A549 treated with dexamethasone at 1 μM for 4 hours (cell line): ENCODE results near the gene GOLT1A. TPM values are rescaled to one million over a fixed set of nuclear protein-coding genes. Genes with fewer than 3 reads are reported as not detected.

Source experiments
- total RNA-seq: library from RNA; stranded (reverse); fragments of 200-300 nt; extraction: Qiagen RNA extraction; gene quantifications from 5 replicates; pipeline ENCODE4 v1.2.3, GENCODE V29; 2022

GOLT1A gene, protein sequence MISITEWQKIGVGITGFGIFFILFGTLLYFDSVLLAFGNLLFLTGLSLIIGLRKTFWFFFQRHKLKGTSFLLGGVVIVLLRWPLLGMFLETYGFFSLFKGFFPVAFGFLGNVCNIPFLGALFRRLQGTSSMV
- total RNA-seq, result 4.2 to 6.8 TPM (median 4.3 TPM) in 5 replicates

DNA sequence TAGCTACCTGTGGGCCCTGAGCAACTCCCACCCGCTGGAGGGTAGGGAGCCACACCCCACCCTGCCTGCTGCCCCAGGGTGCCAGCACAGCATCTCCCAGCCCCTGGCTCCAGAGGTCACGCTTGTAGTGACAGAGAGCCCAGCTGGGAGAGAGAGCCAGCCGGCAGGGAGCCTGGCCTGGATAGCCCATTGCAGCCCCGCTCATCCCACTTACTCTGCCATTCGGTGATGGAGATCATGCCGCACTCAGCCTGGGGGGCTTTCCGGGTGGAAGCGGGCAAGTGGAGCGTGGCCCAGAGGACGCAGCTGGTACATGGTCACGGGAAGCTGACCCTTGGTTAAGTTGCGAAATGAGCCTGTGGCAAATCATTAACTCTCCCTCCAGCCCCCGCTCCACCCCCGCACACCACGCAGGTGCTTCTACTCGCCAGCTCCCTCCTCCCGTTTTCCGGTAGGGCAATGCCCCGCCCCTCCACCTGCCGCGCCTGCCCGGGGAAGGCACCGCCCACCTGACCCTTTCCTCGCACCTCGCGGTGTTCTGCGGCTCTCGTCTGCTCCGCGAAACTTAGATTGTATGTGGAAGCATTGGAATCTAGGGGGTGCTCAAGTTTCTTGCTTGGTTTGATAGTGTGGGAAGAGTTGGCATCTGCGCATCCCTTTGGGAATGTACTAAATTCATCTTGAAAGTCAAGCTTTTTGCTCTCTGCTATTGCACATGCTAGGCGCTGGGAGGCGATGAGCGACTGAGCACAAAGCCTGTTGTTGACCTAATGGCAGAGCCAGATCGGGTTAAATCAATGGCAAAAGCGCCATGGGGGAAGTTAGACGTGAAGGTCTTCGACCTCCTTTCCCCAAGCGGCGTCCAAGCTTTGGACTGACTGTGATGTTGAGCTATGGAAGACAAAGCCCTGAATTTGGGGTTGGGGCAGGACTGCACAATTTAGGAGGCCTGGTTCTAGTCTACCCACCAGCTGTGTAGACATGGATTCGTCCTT, at the start of gene GOLT1A:
TSS of gene GOLT1A (minus strand) at position 321 of the 995 bp plus-strand sequence. CDS start at position 239, 82 bp downstream.

DNA sequence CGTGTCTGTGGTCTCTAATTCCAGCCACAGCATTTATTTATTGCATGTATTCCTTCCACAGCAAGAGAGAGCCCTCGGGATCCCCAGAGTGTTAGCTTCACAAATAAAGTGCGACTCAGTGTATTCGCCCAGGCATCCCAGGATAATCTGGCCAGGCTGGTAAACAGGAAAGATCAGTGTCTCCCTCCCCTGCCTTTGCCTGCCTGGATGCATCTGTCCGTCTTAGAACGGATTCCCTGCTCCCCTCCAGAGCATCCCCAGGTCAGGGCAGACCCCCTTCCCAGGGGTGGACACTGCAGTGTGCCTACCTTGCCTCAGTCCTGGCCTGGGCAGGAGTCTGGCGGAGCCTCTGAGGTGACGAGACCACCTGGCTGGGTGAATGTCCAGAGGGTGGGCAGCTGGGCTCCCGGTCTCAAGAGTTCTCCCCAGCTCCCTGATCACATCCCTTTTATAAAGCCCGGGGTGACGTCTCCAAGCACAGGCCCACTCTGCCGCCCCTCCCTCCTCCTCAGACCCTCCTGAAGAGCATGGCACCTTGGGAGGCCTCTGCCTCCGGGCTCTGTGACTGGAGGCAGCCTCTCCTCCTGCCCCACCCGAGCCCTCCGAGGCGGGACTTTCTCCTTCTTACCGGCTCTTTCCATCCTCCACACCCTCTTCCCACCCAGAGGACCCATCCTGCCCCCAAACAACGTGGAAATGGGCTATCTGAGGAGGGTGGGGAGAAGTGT, 17.6 kb downstream of the GOLT1A start, which contains the start of gene KISS1:
TSS of gene KISS1 (minus strand) at position 424 of the 728 bp plus-strand sequence. CDS start 3,615 bp downstream, outside the sequence.

DNA sequence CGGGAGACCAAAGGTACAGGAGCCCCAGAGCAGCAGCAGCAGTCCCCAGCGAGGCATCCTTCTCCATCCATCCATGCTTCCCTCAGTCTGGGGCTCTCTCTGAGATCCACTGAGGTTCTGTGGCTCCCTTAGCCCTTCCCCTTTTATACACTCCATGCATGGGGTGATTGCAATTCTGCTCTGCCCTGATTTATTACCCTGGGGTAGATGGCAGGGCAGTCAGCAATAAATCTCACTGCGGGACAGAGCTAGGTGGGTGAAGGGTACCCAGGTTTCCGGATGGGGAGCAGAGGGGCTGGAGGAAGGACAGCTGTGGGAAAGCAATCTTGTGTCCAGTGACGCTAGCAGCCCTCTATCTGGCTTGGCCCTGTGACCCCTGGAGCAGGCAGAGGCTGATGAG, 47.6 kb downstream of the GOLT1A start, which contains the start of gene REN:
TSS of gene REN (minus strand) at position 119 of the 400 bp plus-strand sequence. CDS start at position 75, 44 bp downstream.

DNA sequence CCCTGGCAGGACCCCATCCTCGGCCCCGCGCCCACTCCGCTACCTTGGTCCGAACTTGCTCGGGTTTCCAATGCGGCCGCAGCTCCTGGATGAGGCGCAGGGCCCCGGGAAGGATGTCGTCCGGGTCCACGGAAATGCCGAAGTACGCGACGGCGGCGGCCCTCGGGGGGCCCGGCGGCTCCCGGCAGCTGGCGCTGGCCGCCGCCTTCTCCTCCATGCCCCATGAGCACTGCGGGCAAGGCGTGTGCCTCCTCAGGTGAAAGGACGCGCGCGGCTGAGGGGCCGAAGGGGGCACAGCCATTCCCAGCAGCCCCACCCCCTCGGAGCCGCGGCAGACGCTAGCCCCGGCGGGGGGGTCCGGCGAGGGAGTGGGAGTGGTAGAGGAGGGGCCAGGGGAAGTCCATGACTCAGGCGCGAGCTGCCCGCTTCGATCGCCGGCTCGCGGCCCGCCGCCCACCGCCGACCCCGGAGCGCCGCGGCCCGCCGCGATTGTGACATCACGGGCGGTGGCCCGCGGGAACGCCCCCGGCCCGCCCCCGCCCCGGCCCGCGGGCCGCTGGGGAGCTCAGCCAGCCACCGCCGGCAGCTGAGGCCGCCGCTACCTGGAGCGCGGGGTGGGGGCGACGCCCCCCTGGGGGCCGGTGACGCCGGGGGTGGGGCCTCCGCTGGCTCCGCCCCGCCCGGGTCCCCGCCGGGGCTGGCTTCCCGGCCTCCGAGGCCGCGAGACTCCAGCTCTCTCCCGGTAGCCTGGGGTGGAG, 62.1 kb downstream of the GOLT1A start, which contains the start of gene ETNK2:
TSS of gene ETNK2 (minus strand) at position 493 of the 758 bp plus-strand sequence. CDS start at position 301, 192 bp downstream.

Other genes with a start within 250 kb of the GOLT1A start
- gene SOX13, start 140.9 kb downstream of the GOLT1A start, total RNA-seq, result 17.3 to 27.5 TPM (median 21.8 TPM) in 5 replicates
- 17.9 to 25.4 TPM (median 25.4 TPM) in 5 replicates for gene ETNK2, start 61.9 kb downstream of the GOLT1A start, total RNA-seq
- gene REN, start 47.7 kb downstream of the GOLT1A start, total RNA-seq, result 0.08 TPM in 1 of 5 replicates, not detected in the others
- gene KISS1, start 17.5 kb downstream of the GOLT1A start, total RNA-seq, result 0.24 to 0.95 TPM (median 0.42 TPM) in 5 replicates
- gene PLEKHA6, start 145.9 kb upstream of the GOLT1A start, total RNA-seq, result 23.6 to 47.3 TPM (median 41.4 TPM) in 5 replicates
- 32.0 to 40.0 TPM (median 35.9 TPM) in 5 replicates for gene PPP1R15B, start 197.8 kb upstream of the GOLT1A start, total RNA-seq